ENCODE data around the gene ALDH1A2. TPM values are rescaled to one million over a fixed set of nuclear protein-coding genes. Genes with fewer than 3 reads are reported as not detected.
"Not testable (repeated sequence)": the region's sequence is repeated elsewhere in the genome, so short reads cannot be mapped to it uniquely, and the experiment has no call there.

The ALDH1A2 gene
- polyA plus RNA-seq, 2 donors, result 0.24 to 0.27 TPM

DNA sequence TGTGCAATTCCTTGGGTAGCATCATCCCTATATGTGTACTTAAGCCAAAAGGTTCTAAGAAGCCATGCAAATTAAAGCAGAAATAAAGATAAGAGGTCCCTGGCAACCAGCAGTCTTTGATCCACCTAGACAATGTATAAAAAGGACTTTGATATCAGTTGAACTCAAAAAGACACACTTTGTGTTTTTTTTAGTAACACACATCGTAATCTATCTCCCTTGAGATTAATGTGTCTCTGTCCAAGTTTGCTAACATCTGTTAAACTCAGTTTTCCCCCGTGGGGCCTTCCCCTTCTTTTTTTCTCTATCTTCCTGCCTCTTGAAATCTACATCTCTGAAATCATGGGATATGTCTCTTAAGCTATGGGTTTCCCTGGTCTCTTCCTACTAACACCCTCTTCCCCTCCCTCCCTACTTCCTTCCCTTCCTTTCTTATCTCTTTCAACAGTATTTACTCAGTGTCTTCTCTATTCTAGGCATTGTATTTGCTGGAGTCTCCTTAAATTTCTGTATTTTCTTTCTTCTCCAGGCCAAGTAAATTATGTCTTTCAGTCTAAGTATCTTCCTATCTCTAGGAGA is 27.7 kb downstream of the ALDH1A2 start:
- H3K27ac ChIP-seq (ENCODE audit: low read depth in 2 of 2, low read length in 1 of 2), result no peak overlapping the region
- no peaks in the 10 kb centered on the region for H3K9me3 ChIP-seq (ENCODE audit: control insufficient read depth in 2 of 2, insufficient read depth in 1 of 2, low read depth in 1 of 2, low read length in 1 of 2)
- no peak overlapping the region for H3K4me3 ChIP-seq (ENCODE audit: low read depth in 1 of 2, low read length in 2 of 2)
- no peaks in the 10 kb centered on the region for H3K4me1 ChIP-seq (ENCODE audit: control insufficient read depth in 2 of 2, insufficient read depth in 2 of 2, low read length in 1 of 2)
- no peaks in the 10 kb centered on the region for H3K36me3 ChIP-seq (ENCODE audit: control insufficient read depth in 2 of 2, insufficient read depth in 2 of 2, low read length in 1 of 2)
- 30 to 52% methylated on average over 2 of the region's 2 CpGs for WGBS, 2 donors
- H3K27me3 ChIP-seq (ENCODE audit: control insufficient read depth in 1 of 2, insufficient read depth in 2 of 2, low read length in 2 of 2), result no peaks in the 10 kb centered on the region

DNA sequence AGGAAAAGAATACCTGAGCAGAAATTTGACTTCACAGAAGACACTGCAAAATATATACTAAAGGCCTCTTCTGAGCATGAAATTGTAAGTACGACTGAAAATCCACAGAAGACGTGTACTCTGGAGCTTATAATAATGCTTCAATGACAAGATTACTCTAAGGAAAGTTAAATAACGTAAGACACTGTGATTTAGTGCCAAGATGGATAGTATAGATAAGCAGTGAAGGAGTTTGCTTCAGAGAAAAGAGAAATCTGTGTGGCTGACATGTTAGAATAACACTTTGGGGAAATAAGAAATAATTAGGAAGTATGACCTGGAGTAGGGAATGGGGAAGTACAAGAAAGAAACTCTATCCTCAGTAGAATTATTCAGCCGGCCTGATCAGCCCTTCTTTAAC is 28.9 kb downstream of the ALDH1A2 start:
- H3K9me3 ChIP-seq (ENCODE audit: control insufficient read depth in 2 of 2, insufficient read depth in 1 of 2, low read depth in 1 of 2, low read length in 1 of 2), result no peaks in the 10 kb centered on the region
- no peak overlapping the region for H3K4me3 ChIP-seq (ENCODE audit: low read depth in 1 of 2, low read length in 2 of 2)
- H3K36me3 ChIP-seq (ENCODE audit: control insufficient read depth in 2 of 2, insufficient read depth in 2 of 2, low read length in 1 of 2), result no peaks in the 10 kb centered on the region
- no peak overlapping the region for H3K27ac ChIP-seq (ENCODE audit: low read depth in 2 of 2, low read length in 1 of 2)
- WGBS, 2 donors, result 82 to 85% methylated on average over 4 of the region's 4 CpGs
- no peaks in the 10 kb centered on the region for H3K27me3 ChIP-seq (ENCODE audit: control insufficient read depth in 1 of 2, insufficient read depth in 2 of 2, low read length in 2 of 2)
- H3K4me1 ChIP-seq (ENCODE audit: control insufficient read depth in 2 of 2, insufficient read depth in 2 of 2, low read length in 1 of 2), result no peaks in the 10 kb centered on the region

DNA sequence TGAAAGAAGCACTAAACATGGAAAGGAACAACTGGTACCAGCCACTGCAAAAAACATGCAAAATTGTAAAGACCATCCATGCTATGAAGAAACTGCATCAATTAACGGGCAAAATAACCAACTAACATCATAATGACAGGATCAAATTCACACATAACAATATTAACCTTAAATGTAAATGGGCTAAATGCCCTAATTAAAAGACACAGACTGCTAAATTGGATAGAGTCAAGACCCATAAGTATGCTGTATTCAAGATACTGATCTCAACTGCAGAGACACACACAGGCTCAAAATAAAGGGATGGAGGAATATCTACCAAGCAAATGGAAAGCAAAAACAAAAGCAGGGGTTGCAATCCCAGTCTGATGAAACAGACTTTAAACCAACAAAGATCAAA is 37.1 kb downstream of the ALDH1A2 start:
- H3K4me3 ChIP-seq (ENCODE audit: low read depth in 1 of 2, low read length in 2 of 2); H3K36me3 ChIP-seq (ENCODE audit: control insufficient read depth in 2 of 2, insufficient read depth in 2 of 2, low read length in 1 of 2); H3K27ac ChIP-seq (ENCODE audit: low read depth in 2 of 2, low read length in 1 of 2); H3K4me1 ChIP-seq (ENCODE audit: control insufficient read depth in 2 of 2, insufficient read depth in 2 of 2, low read length in 1 of 2); H3K27me3 ChIP-seq (ENCODE audit: control insufficient read depth in 1 of 2, insufficient read depth in 2 of 2, low read length in 2 of 2): not testable (repeated sequence)
- peaks cover 10 to 11% of the 10 kb centered on the region in 2 donors for H3K9me3 ChIP-seq (ENCODE audit: control insufficient read depth in 2 of 2, insufficient read depth in 1 of 2, low read depth in 1 of 2, low read length in 1 of 2)
- WGBS, 2 donors, result 80 to 86% methylated on average over 1 of the region's 1 CpG

DNA sequence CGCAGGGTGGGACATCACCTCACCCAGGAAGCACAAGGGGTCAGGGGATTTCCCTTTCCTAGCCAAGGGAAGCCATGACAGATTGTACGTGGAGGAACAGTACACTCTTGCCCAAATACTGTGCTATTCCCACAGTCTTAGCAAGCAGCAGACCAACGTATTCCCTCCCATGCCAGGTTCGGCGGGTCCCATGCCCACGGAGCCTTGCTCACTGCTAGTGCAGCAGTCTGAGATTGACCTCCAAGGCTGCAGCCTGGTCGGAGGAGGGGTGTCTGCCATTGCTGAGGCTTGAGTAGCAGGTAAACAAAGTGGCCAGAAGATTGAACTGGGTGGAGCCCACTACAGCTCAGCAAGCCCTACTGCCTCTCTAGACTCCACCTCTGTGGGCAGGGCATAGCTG is 39.0 kb downstream of the ALDH1A2 start:
- peaks cover 10 to 16% of the 10 kb centered on the region in 2 donors for H3K9me3 ChIP-seq (ENCODE audit: control insufficient read depth in 2 of 2, insufficient read depth in 1 of 2, low read depth in 1 of 2, low read length in 1 of 2)

DNA sequence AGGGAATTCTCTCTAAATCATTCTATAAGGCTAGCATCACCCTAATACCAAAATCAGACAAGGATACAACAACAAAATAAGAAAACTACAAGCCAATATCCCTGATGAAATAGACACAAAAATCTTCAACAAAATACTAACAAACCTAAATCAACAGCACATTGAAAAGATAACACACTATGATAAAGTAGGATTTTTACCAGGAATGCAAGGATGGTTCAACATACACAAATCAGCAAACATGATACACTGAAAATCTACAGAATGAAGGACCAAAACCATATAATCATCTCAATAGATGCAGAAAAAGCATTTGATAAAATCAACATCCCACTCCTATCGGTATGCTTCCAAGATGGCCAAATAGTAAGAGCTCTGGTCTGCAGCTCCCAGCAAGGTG is 39.5 kb downstream of the ALDH1A2 start:
- Histone ChIP-seq H3K27ac (ENCODE audit: low read depth in 2 of 2, low read length in 1 of 2) (no peak overlapping the region), H3K27me3 (ENCODE audit: control insufficient read depth in 1 of 2, insufficient read depth in 2 of 2, low read length in 2 of 2) (no peaks in the 10 kb centered on the region), H3K36me3 (ENCODE audit: control insufficient read depth in 2 of 2, insufficient read depth in 2 of 2, low read length in 1 of 2) (no peaks in the 10 kb centered on the region), H3K4me3 (ENCODE audit: low read depth in 1 of 2, low read length in 2 of 2) (no peak overlapping the region), H3K9me3 (ENCODE audit: control insufficient read depth in 2 of 2, insufficient read depth in 1 of 2, low read depth in 1 of 2, low read length in 1 of 2) (peaks cover 10 to 16% of the 10 kb centered on the region in 2 donors), H3K4me1 (ENCODE audit: control insufficient read depth in 2 of 2, insufficient read depth in 2 of 2, low read length in 1 of 2) (peaks cover 0 to 2% of the 10 kb centered on the region in 2 donors)
- 92 to 94% methylated on average over 1 of the region's 1 CpG for WGBS, 2 donors

More for the DNA sequence above, 39.0 kb downstream of the ALDH1A2 start:
- WGBS, 2 donors, result 92% methylated on average over 7 of the region's 7 CpGs
- Histone ChIP-seq H3K4me1 (ENCODE audit: control insufficient read depth in 2 of 2, insufficient read depth in 2 of 2, low read length in 1 of 2) (peaks cover 0 to under 1% of the 10 kb centered on the region in 2 donors), H3K36me3 (ENCODE audit: control insufficient read depth in 2 of 2, insufficient read depth in 2 of 2, low read length in 1 of 2) (no peaks in the 10 kb centered on the region), H3K27ac (ENCODE audit: low read depth in 2 of 2, low read length in 1 of 2) (no peak overlapping the region), H3K27me3 (ENCODE audit: control insufficient read depth in 1 of 2, insufficient read depth in 2 of 2, low read length in 2 of 2) (no peaks in the 10 kb centered on the region), H3K4me3 (ENCODE audit: low read depth in 1 of 2, low read length in 2 of 2) (no peak overlapping the region)

DNA sequence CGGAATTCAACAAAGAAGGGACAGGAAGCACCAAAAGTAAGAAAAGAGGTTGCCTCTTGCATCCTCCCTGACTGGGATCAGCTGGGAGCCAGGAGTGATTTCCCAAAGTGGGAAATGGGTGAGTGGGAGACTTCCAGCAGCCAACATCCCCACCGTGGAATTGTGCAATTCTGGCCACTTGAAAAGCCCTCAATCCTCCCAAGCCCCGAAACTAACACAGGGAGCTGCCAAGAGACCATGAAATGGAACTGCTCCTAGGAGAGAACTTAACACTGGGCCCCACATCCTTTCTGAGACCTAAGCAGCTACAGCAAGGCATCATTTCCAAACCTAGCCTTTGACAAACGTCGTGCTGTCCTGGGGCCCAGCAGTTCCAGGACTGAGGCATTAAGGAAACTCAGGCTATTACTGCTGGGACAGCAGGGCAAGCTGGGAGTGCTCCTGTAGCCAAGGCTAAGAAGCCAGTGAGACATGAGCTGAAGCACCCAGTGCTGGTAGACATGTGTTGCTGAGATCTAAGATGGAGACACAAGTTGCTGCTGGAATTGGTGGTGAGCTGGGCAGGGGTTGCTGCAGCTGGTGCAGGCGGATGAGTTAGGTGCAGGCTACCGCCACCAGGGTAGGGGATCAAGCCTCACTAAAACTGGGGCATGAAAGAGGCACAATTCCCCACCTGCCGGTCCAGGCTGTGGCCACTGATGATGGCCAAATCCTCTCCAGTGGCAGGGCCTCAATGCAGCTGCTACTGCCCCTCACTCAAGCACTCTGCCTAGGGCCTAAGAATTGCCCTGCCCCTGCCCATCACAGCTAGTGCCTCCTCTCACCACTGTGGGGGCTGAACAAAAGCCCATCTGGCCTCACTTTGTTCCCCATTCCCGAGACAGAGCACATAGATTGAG is 43.9 kb downstream of the ALDH1A2 start:
- Histone ChIP-seq H3K4me1 (ENCODE audit: control insufficient read depth in 2 of 2, insufficient read depth in 2 of 2, low read length in 1 of 2) (peaks cover 0 to 2% of the 10 kb centered on the region in 2 donors), H3K27ac (ENCODE audit: low read depth in 2 of 2, low read length in 1 of 2) (no peak overlapping the region), H3K9me3 (ENCODE audit: control insufficient read depth in 2 of 2, insufficient read depth in 1 of 2, low read depth in 1 of 2, low read length in 1 of 2) (peaks cover 5 to 13% of the 10 kb centered on the region in 2 donors), H3K4me3 (ENCODE audit: low read depth in 1 of 2, low read length in 2 of 2) (no peak overlapping the region), H3K36me3 (ENCODE audit: control insufficient read depth in 2 of 2, insufficient read depth in 2 of 2, low read length in 1 of 2) (no peaks in the 10 kb centered on the region), H3K27me3 (ENCODE audit: control insufficient read depth in 1 of 2, insufficient read depth in 2 of 2, low read length in 2 of 2) (no peaks in the 10 kb centered on the region)
- WGBS, 2 donors, result 78 to 86% methylated on average over 9 of the region's 9 CpGs

DNA sequence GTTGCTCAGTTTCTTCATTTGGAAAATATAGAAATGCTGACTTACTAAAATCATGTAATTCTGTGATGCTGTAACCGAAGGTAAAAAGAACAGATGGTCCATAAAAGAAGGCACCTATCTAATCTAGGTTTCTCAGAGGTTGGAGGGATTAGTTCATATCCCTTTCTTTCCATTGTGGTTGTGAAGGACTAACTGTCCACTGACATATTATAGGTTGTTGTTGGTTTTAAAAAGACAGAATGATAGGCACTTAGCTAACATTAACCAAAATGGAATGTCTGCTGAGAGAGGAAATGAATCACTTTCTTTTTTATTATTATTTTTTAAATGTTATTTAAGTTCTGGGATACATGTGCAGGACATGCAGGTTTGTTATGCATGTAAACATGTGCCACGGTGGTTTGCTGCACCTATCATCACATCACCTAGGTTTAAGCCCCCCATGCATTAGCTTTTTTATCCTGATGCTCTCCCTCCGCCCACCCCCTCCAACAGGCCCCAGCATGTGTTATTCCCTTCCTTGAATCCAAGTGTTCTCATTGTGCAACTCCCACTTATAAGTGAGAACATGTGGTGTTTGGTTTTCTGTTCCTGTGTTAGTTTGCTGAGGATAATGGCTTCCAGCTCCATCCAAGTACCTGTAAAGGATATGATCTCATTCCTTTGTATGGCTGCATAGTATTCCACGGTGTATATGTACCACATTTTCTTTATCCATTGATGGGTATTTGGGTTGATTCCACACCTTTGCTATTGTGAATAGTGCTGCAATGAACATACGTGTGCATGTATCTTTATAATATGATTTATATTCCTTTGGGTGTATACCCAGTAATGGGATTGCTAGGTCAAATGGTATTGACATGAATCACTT is 45.8 kb downstream of the ALDH1A2 start:
- Histone ChIP-seq H3K4me3 (ENCODE audit: low read depth in 1 of 2, low read length in 2 of 2) (no peak overlapping the region), H3K27ac (ENCODE audit: low read depth in 2 of 2, low read length in 1 of 2) (no peak overlapping the region), H3K27me3 (ENCODE audit: control insufficient read depth in 1 of 2, insufficient read depth in 2 of 2, low read length in 2 of 2) (no peaks in the 10 kb centered on the region), H3K9me3 (ENCODE audit: control insufficient read depth in 2 of 2, insufficient read depth in 1 of 2, low read depth in 1 of 2, low read length in 1 of 2) (peaks cover 0 to 6% of the 10 kb centered on the region in 2 donors), H3K36me3 (ENCODE audit: control insufficient read depth in 2 of 2, insufficient read depth in 2 of 2, low read length in 1 of 2) (no peaks in the 10 kb centered on the region), H3K4me1 (ENCODE audit: control insufficient read depth in 2 of 2, insufficient read depth in 2 of 2, low read length in 1 of 2) (peaks cover 0 to 2% of the 10 kb centered on the region in 2 donors)
- 68 to 71% methylated on average over 5 of the region's 5 CpGs for whole genome bisulfite sequencing, 2 donors

DNA sequence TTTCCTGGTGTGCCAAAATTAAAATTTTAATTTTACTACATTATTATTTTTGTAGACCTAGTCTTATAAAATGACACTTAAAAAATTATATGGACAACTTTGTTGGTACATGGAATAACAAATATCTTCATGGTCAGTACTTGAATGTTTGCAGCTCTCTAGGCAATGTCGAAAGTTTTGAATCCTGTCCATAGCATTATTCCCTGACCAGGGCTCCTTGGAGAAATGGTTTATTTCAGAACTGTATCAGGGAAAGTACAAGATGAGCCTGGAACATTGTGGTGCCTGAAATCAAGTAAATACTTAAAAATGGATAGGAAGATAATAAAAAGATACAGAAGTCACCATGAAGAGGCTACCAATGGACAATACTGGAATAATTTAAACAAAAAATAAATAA is 47.6 kb downstream of the ALDH1A2 start:
- no peak overlapping the region for H3K27ac ChIP-seq (ENCODE audit: low read depth in 2 of 2, low read length in 1 of 2)
- H3K27me3 ChIP-seq (ENCODE audit: control insufficient read depth in 1 of 2, insufficient read depth in 2 of 2, low read length in 2 of 2), result no peaks in the 10 kb centered on the region
- H3K4me3 ChIP-seq (ENCODE audit: low read depth in 1 of 2, low read length in 2 of 2), result no peak overlapping the region
- 93 to 95% methylated on average over 1 of the region's 1 CpG for WGBS, 2 donors
- peaks cover 0 to 2% of the 10 kb centered on the region in 2 donors for H3K4me1 ChIP-seq (ENCODE audit: control insufficient read depth in 2 of 2, insufficient read depth in 2 of 2, low read length in 1 of 2)
- H3K9me3 ChIP-seq (ENCODE audit: control insufficient read depth in 2 of 2, insufficient read depth in 1 of 2, low read depth in 1 of 2, low read length in 1 of 2), result peaks cover 0 to 4% of the 10 kb centered on the region in 2 donors
- H3K36me3 ChIP-seq (ENCODE audit: control insufficient read depth in 2 of 2, insufficient read depth in 2 of 2, low read length in 1 of 2), result no peaks in the 10 kb centered on the region

DNA sequence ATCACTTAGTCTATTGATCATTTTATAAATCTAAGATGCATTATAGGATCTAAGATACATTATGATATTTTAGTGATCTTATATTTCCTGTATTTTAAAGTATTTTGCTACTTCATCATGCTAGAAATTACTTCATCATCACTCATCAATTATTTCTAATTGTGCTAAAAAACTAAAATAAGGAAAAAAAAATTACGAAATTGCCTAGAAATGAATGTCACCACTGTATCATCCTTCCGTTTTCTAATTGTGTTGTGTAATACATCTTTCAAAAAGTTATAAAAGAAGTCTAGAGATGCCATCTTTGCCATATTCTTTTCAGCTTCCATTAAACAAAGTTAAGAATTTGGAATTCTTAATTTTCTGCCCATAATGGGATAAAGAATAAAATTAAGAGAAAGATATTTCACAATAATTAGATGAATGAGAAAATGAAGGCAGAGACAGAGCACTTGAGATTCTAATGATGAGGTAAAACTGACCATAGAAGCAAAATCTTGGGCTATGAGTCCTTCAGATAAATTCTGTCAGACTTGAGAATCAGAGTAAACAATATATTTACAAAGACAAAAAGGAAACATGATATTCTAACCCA is 48.8 kb downstream of the ALDH1A2 start:
- Histone ChIP-seq H3K9me3 (ENCODE audit: control insufficient read depth in 2 of 2, insufficient read depth in 1 of 2, low read depth in 1 of 2, low read length in 1 of 2) (no peaks in the 10 kb centered on the region), H3K27me3 (ENCODE audit: control insufficient read depth in 1 of 2, insufficient read depth in 2 of 2, low read length in 2 of 2) (no peaks in the 10 kb centered on the region), H3K4me1 (ENCODE audit: control insufficient read depth in 2 of 2, insufficient read depth in 2 of 2, low read length in 1 of 2) (peaks cover 0 to 2% of the 10 kb centered on the region in 2 donors), H3K4me3 (ENCODE audit: low read depth in 1 of 2, low read length in 2 of 2) (no peak overlapping the region), H3K27ac (ENCODE audit: low read depth in 2 of 2, low read length in 1 of 2) (no peak overlapping the region), H3K36me3 (ENCODE audit: control insufficient read depth in 2 of 2, insufficient read depth in 2 of 2, low read length in 1 of 2) (no peaks in the 10 kb centered on the region)
- WGBS, 2 donors, result 72 to 73% methylated on average over 2 of the region's 2 CpGs

Measured in esophagus (tissue), 2 donors.